OCI-LY3 (cell line): ENCODE results near the gene PIK3R6.

Experiments
- H2AFZ ChIP-seq: fragments of 200-600, 300-600 bp; shearing (Covaris generic); 2 replicates; pipeline ENCODE4 v1.6.0; 2014; ENCODE audit warnings: antibody characterized with exemption, low read depth, low read length
- H3K27ac ChIP-seq: fragments of 200-600, 300-600 bp; sonication (generic); 2 replicates; pipeline ENCODE4 v1.5.1; 2014; ENCODE audit warnings: mild to moderate bottlenecking, low read length, moderate library complexity, mixed read lengths
- H3K27me3 ChIP-seq: fragments of 200-600, 300-600 bp; sonication (generic); 2 replicates; pipeline ENCODE4 v1.6.1; 2014; ENCODE audit warnings: low read depth, low read length, mixed read lengths
- H3K36me3 ChIP-seq: fragments of 200-600, 300-600 bp; sonication (generic); replicated peaks from 2 replicates; pipeline ENCODE3; 2014; ENCODE audit warnings: low read depth, low read length, mixed read lengths
- H3K4me1 ChIP-seq: fragments of 300-600, 200-600 bp; sonication (generic); 2 replicates; pipeline ENCODE4 v1.6.1; 2014; ENCODE audit warnings: low read length, mixed read lengths
- H3K4me2 ChIP-seq: fragments of 200-600, 300-600 bp; sonication (generic); 2 replicates; pipeline ENCODE4 v1.6.1; 2014; ENCODE audit warnings: low read length, mixed read lengths
- H3K4me3 ChIP-seq: fragments of 300-600, 200-600 bp; sonication (generic); 2 replicates; pipeline ENCODE4 v1.5.1; 2014; ENCODE audit warnings: antibody characterized with exemption, mild to moderate bottlenecking, low read length, moderate library complexity
- H3K79me2 ChIP-seq: fragments of 300-600, 200-600 bp; shearing (Covaris generic); 2 replicates; pipeline ENCODE4 v1.6.1; 2014; ENCODE audit warnings: mild to moderate bottlenecking, low read length, mixed read lengths
- H3K9ac ChIP-seq: fragments of 300-600, 200-600 bp; shearing (Covaris generic); 2 replicates; pipeline ENCODE4 v1.6.0; 2014; ENCODE audit warnings: mild to moderate bottlenecking, low read length, moderate library complexity
- H3K9me3 ChIP-seq: fragments of 200-600, 300-600 bp; shearing (Covaris generic); 2 replicates; pipeline ENCODE4 v1.6.1; 2014; ENCODE audit warnings: low read length, mixed read lengths; ENCODE audit not compliant: insufficient read depth
- H4K20me1 ChIP-seq: fragments of 200-600, 300-600 bp; sonication (generic); 2 replicates; pipeline ENCODE4 v1.6.1; 2016; ENCODE audit warnings: low read length, mixed read lengths; ENCODE audit not compliant: insufficient read depth
- CTCF ChIP-seq: fragments of 200-600, 300-600 bp; sonication (generic); IDR thresholded peaks from 2 replicates; pipeline ENCODE4 v1.5.1; 2014; ENCODE audit warnings: antibody characterized with exemption, low read length, low read depth
- EZH2phosphoT487 ChIP-seq: fragments of 200-600 bp; shearing (Covaris generic); IDR thresholded peaks from 2 replicates; pipeline ENCODE4 v1.6.1; 2018; ENCODE audit warnings: antibody characterized with exemption, mixed run types, low read depth

The PIK3R6 gene

GRCh38 chr17:8896641-8897635 lies 29.5 kb upstream of the PIK3R6 start:
- TF ChIP-seq EZH2phosphoT487: no peak
- TF ChIP-seq CTCF: no peak
- Histone ChIP-seq H3K27ac (no peak overlapping the region), H3K4me1 (peaks cover 80% of the 10 kb centered on the region), H3K4me3 (no peak overlapping the region), H3K9me3 (no peaks in the 10 kb centered on the region), H3K36me3 (peaks cover 11% of the 10 kb centered on the region), H3K27me3 (no peaks in the 10 kb centered on the region), H4K20me1 (no peaks in the 10 kb centered on the region), H3K79me2 (no peaks in the 10 kb centered on the region), H3K9ac (no peak overlapping the region), H2AFZ (no peak overlapping the region), H3K4me2 (no peak overlapping the region)

- H3K4me2 ChIP-seq: no peak overlapping the region
- no peak overlapping the region for H2AFZ ChIP-seq
- H3K4me3 ChIP-seq: no peak overlapping the region
- peaks cover 80% of the 10 kb centered on the region for H3K4me1 ChIP-seq
- no peaks in the 10 kb centered on the region for H3K79me2 ChIP-seq
- TF ChIP-seq CTCF (no peak), EZH2phosphoT487 (no peak)
- H3K27me3 ChIP-seq: no peaks in the 10 kb centered on the region
- no peaks in the 10 kb centered on the region for H4K20me1 ChIP-seq
- H3K36me3 ChIP-seq: peaks cover 11% of the 10 kb centered on the region
- H3K27ac ChIP-seq: no peak overlapping the region
- no peak overlapping the region for H3K9ac ChIP-seq
- no peaks in the 10 kb centered on the region for H3K9me3 ChIP-seq
Measured at GRCh38 chr17:8896087-8896486, 28.6 kb upstream of the PIK3R6 start.

- Histone ChIP-seq H3K36me3 (peaks cover 11% of the 10 kb centered on the region), H3K27me3 (no peaks in the 10 kb centered on the region), H3K9me3 (no peaks in the 10 kb centered on the region), H3K4me2 (peak overlapping the region; percentile 66), H3K27ac (peak overlapping the region; percentile 58), H3K79me2 (no peaks in the 10 kb centered on the region), H2AFZ (no peak overlapping the region), H3K4me3 (peak overlapping the region; percentile 52), H3K4me1 (peaks cover 72% of the 10 kb centered on the region), H3K9ac (peak overlapping the region; percentile 14; the same call in 1 of the 2 replicates), H4K20me1 (no peaks in the 10 kb centered on the region)
- TF ChIP-seq EZH2phosphoT487 (no peak), CTCF (peak; percentile 80)
Measured at GRCh38 chr17:8894673-8895578, 27.5 kb upstream of the PIK3R6 start.

- Histone ChIP-seq H3K27ac (peak overlapping the region; percentile 58), H3K4me2 (peak overlapping the region; percentile 66), H3K79me2 (no peaks in the 10 kb centered on the region), H3K4me3 (peak overlapping the region; percentile 52), H3K27me3 (no peaks in the 10 kb centered on the region), H4K20me1 (no peaks in the 10 kb centered on the region), H3K36me3 (peaks cover 11% of the 10 kb centered on the region), H3K4me1 (peaks cover 65% of the 10 kb centered on the region), H3K9ac (peak overlapping the region; percentile 14; the same call in 1 of the 2 replicates), H2AFZ (no peak overlapping the region), H3K9me3 (no peaks in the 10 kb centered on the region)
- TF ChIP-seq EZH2phosphoT487: no peak
- TF ChIP-seq CTCF: no peak
Measured at GRCh38 chr17:8894202-8894671, 26.8 kb upstream of the PIK3R6 start.
